LHCN-M2 (cell line): ENCODE results near the gene PTPRN2. TPM values are rescaled to one million over a fixed set of nuclear protein-coding genes. Genes with fewer than 3 reads are reported as not detected.
"Not testable (repeated sequence)": the region's sequence is repeated elsewhere in the genome, so short reads cannot be mapped to it uniquely, and the experiment has no call there.

Experiments
- DNase-seq: peaks from one replicate; pipeline ENCODE4 v3.0.0-alpha.2; 2012; ENCODE audit warnings: low read depth
- total RNA-seq: library from RNA; depleted of rRNA; stranded (reverse); fragments of >200 nt; gene quantifications from 2 replicates; pipeline ENCODE4 v1.2.3, GENCODE V29; 2014

PTPRN2 gene
- total RNA-seq, 1 experiment from 2014 or later, result 0.11 TPM

DNA sequence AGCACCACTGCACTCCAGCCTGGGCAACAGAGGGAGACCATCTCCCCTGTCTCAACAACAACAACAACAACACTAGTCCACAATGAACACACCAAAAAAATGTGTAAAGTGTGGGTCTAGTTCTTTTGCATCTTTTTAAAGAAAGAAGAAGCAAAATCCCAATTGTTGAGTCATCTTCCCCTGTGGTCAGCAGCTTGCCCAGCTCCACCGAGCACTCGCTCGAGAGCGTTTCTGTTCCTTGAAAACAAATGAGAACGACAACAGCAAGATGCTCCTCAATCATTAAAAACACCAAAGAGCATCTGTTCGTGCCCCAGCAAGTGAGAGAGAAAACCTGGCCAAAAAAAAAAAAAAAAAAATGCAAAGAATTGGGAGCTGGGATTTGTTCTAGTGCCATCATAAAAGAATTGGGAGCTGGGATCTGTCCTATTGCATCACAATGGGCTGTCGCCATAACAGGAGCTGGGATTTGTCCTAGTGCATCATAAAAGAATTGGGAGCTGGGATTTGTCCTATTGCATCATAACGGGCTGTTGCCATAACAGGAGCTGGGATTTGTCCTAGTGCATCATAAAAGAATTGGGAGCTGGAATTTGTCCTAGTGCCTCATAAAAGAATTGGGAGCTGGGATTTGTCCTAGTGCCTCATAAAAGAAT lies 118.1 kb downstream of the PTPRN2 start:
- no peak for DNase-seq

DNA sequence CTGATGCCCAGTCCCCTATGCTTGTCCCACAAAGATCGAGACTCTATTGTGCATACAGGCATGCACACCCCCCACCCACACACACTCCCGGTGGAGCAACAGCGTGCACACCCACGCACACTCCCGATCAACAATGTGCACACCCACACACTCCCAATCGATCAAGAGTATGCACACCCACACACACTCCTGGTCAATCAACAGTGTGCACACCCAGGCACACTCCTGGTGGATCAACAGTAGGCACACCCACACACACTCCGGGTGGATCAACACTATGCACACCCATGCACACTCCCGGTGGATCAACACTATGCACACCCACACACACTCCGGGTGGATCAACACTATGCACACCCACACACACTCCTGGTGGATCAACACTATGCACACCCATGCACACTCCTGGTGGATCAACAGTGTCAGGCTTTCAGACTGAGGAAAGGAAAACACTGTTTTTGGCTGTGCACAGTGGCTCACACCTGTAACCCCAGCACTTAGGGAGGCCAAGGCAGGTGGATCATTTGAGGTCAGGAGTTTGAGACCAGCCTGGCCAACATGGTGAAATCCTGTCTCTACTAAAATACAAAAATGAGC lies 118.8 kb downstream of the PTPRN2 start:
- DNase-seq, result no peak

DNA sequence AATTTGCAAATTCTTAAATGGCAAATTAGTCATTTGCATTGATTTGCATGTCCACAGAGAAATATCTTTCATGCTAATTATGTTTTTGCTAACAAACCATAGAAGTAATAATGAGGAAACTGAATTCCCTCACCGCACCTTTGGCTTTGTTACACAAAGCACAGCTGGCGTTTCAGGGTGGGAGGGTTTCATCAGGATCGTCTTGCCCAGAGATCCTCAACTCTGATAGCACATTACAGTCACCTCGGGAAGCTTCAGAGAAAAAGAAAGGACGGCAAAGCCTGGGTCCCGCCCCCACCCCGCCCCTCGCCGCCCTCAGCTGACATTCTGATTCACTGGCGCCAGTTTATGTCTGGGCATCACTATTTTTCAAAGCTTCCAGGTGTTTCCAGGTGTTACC lies 119.4 kb downstream of the PTPRN2 start:
- no peak for DNase-seq

DNA sequence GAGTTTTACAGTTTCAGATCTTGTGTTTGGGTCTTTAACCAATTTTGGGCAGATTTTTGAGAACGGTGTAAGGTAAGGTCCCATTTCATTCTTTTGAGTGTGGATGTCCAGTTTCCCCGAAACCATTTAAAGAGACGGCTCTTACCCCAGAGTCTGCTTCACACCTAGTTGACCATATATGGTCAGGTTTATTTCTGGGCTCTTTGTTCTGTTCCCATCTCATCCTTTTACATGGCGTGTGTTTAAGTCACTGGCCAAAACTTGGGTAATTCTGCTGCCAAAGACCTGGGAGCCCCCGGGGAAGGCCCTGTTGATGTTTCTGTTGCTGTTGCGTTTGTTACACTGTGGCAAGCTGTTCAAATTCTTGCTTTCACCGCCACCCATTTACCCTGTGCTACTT lies 120.1 kb downstream of the PTPRN2 start:
- no peak for DNase-seq

DNA sequence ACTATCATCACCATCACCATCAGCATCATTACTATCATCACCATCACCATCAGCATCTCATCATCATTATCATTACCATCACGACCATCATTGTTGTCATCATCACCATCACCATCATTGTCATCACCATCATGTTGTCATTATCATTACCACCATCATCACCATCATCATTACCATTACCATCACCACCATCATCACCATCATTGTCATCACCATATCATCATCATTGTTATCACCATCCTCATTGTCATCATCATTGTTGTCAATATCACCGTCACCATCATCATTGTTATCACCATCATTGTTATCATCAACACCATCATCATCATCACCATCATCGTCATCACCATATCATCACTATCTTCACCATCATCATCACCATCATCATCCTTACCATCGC lies 124.3 kb downstream of the PTPRN2 start:
- DNase-seq, result no peak

DNA sequence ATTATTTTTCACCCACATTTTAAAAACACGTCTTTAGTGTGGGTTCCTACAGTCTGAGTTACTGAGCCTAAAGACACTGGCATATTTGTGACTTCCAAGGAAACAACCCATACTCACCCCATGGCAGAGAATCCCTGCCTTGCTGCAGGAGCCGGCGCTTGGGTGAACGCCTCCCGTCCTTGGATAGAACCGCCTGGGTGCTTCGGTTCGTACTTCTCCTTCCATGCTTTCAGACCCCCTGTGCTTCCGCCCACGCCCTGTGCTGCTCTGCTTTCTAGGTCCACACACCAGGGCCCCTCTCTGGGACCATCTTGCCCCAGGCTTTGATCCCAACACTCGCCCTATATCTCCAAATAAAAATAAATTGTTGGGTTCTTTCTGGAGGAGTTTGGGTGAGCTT lies 125.8 kb downstream of the PTPRN2 start:
- DNase-seq, result no peak

DNA sequence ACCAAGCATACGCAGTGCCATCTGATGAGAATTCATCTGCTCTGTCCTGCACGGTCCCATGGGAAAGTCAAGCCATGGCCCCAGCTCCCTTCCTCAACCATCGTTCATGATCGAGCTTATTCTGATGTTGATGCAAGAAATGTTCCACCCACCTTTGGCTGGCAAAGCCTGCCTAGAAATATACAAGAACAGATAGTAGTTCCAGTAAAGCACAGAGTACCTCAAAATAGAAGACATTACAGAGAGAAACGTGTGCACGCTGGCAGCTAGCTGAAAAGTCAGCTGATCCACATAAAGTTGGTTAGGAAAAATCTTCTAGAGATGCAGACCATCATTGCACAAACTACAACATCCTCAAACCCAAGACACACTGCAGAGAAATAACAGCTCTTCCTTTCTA lies 127.0 kb downstream of the PTPRN2 start:
- no peak for DNase-seq

DNA sequence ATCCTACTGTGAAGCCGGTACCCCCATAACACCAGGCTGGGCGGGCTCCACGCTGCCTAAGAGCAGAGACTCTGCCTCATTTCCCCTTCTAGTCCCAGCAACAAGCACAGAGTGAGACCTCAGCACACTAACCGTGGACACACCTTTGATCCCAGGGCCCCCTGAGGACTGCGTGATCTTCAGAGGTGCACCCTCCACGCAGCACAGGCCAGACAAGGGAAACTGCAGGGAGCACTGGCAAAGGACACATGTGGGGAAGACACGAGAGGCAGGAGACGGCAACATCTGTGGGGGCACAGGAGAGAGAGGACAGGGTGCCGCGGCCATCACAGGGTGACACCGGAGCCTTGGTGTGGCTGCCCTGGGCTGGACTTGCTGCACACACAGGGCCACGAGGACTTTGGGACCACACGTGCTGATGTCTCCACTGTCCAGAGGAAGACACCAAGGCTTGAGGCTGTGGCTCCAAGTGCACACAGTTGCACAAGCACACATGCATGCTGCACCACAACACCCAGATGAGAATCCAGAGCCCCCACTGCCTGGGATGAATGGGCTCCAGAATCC lies 128.8 kb downstream of the PTPRN2 start:
- DNase-seq, result no peak

DNA sequence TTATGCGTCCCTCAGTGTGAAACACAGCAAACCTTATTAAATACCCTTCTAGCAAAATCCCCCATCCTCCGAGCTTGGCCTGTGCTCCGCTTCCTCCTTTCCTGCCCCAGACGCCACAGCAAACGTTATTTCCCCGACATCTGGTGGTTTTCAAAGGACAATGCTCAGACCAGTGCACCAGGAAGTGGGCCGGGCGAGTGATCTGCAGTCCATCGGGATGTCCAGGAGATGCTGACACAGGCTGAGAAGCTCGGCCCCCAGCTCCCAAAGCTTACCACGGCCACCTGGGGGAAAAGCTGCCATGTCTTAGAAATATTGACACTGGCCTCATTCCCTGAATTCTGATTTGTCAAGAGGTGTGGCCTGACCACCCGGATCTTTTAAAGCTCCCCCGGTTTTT lies 129.5 kb downstream of the PTPRN2 start:
- no peak for DNase-seq

DNA sequence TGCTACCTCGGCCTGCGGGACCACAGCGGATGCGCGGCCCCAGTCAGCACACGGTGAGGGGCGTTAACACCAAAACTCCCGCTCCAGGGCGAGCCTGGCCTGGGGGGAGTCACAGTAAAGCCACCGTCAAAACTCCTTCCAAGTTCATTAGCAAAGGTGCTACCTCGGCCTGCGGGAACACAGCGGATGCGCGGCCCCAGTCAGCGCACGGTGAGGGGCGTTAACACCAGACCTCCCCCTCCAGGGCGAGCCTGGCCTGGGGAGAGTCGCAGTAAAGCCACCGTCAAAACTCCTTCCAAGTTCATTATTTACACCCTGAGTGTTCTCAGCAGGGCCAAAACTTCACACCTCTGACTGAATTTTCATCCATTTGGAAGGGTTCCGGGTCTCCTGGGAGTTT lies 130.0 kb downstream of the PTPRN2 start:
- not testable (repeated sequence) for DNase-seq

DNA sequence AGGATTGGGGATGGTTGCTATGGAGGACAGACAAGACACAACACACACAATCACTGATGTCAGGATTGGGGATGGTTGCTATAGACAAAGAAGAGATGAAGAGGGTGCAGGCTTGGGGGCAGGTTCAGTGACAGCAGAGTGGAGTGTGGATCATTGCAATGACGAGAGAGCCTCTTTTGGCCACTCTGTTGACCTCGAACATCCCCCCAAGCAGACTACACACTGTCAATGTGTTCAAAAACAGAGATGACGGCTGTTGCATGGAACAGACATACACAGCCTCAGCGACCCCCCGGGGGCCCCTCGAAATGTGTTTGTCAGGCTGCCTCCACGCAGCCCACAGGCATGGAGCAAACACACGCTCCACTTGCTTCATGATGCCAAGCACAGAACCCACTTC lies 133.0 kb downstream of the PTPRN2 start:
- no peak for DNase-seq

DNA sequence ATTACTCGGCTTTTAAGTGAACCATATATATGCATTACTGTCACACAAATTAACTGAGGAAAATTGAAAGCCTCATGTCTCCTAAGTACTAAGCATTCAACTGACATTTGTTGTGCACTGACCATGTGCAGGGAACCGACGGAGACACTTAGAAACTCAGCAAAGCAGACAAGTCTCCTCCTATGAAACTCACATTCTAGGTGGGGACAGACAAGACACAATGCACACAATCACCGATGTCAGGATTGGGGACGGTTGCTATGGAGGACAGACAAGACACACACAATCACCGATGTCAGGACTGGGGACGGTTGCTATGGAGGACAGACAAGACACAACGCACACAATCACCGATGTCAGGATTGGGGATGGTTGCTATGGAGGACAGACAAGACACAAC lies 134.0 kb downstream of the PTPRN2 start:
- no peak for DNase-seq

DNA sequence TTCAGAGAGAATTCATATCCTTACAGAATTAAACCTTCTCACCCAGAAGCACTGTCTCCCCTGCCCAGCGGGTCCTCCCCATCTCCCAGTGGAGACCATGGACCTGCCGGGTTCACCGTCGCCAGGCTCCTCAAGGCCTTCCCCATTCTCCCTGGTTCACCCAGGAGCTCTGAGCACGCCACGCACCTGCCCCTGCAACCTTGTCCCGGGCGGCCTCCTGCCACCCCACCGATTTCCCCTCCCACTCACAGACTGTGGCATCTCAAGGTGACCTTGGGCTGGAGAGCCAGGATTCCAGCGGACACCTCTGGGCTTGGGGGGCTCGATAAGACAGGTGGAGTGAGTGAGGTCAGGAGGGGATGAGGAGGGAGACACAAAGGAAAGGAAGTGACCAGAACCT lies 135.3 kb downstream of the PTPRN2 start:
- no peak for DNase-seq

DNA sequence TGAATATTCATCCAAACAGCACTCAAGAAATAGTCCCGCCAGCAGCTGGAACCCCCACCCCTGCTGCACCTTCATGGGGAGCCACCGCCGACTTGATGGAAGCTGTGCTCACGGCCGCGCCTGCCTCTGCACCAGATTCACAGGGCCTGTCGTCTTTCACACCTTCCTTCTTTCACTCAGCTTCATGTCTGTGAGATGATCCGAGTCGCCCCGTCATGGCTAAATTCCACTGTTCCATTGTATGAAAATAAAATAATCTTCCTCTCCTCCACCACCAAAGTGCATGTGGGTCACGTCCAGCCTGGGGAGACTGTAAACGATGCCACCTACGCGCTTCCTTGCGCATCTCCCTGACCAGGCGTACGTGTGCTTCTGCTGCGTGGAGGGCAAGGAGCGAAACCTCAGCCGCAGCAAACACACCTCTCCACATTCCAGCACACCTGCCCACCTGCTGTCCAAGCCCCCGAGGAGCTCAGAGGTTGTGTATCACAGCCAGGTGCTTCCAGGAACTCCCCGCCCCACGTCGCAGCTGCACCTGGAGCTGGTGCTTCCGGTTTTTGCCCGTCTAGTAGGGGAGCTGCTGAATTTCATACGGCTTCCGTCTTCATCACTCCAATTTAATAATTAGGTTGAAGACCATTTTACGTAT lies 137.0 kb downstream of the PTPRN2 start:
- DNase-seq, result no peak

DNA sequence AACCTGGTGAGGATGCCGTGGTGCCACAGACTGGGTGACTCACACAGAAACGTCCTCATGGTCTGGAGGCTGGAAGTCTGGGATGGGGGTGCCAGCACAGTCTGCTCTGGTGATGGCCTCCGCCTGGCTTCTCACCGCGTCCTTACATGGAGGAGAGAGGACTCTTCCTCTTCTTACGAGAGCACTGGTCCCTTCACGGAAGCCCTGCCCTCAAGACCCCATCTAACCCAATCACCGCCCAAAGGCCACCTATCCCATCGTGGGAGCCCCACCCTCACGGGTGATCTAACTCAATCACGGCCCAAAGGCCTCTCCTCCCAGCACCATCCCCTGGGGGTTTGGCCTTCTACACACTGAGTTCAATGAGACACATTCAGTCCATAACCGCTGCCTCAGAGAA lies 137.7 kb downstream of the PTPRN2 start:
- no peak for DNase-seq

DNA sequence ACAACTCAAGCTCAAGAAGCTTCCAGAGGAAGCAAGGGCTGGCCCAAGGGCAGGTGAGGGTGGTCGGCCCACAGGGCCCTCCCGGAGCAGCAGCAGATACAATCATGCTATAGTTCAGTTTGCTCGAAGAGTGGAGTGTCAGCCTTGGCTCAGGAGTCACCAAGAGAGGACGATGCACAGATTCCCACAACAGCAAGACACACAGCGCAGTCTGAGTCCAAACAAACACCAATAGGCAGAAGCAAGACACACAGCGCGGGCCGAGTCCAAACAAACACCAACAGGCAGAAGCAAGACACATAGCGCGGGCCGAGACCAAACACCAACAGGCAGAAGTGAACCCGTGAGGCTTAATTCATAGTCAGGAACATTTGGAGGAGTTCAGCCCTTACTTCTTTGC lies 138.4 kb downstream of the PTPRN2 start:
- DNase-seq, result no peak

DNA sequence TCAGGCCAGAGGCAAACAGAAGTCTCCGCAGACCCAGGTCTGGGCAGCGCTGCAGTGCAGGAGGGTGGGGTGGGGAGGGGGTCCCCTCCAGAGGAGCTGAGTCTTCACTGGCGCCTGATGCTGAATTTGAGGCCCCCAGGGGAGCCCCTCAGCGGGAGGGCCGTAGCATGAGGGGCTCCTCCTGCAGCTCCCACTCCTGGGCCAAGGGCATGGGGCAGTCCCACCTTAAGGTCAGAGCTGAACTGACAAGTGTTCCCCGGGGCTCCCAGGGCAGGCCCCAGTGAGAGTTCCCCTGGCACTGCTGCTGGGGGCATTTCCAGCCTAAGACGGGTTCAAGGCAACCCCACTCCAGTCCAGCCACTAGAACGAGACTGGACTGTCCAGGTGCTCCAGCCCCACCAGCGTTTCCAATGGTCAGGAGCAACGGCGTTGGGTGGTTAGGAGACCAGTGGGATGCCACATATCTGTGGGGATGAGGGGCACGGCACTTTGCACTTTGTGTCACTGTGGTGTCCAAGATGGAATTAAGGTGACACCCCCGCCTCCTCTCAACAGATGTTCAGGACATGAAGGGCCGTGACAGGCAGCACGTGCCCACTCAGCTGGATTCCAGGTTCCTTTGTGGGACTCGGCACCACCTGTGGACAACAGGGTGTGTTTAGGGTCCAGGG lies 139.1 kb downstream of the PTPRN2 start:
- DNase-seq, result no peak

DNA sequence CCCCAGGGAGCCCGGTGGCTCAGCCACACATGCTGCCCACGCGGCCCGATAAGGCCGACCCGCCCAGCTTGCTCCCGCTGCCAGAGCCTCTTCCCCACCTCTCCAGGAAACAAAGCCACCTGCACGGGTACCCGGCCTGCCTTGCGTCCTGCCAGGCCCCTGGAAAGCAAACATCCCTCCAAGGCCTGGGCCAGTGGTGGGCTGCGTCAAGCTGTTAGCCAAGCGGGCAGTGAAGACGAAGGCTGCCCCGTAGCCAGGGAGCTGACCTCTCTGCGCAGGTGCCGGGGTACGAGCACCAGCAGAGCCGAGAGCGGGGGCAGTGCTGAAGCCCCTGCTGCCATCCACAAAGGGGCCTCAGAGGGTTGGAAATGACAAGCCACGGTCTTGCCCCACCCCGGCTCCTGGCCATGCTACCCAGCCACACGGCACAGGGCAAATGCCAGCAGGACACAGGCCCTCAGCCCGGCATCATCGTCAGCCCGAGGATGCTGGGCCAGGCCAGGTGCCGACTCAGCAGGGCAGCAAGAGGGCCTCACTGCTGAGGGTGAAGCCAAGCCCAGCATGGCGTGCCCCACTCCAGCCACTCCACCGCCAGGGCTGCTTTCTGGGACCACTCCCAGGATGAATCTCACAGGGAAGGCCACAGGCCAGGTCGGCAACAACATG lies 140.0 kb downstream of the PTPRN2 start:
- no peak for DNase-seq

DNA sequence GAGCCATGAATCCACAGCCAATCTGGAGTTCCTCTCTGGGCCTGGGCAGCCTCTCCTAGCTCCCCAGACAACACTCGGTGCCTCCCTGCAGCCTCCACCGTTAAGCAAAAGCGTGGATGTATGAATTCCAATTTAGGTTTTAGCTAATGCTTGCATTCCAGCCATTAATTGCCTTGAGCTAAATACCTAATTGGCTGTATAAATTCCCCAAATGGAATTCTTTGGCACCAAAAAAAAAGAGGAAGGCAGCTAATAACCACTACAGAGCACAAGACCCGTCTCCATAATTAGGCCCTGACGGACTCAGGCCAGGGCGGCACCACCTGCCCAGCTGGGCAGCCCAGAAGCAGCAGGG lies 140.5 kb downstream of the PTPRN2 start:
- no peak for DNase-seq

DNA sequence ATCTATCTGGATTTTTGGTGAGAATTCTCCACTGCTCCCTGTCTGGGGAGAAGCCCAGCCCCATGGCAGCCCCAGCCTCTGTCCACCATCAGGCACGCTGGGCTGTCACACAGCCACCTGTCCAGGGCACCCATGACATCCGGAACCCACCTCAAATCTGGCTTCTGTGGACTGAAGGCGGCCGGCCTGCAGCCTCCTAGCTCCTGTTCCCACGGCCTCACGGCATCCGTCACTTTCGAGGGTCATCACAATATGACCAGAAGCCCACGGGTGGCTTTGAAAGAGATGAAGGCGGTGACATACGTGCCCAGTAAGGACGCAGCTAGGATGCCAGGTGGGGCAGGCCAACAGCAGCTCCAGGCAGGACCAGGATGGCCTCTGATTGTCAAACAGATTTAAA lies 140.9 kb downstream of the PTPRN2 start:
- no peak for DNase-seq

DNA sequence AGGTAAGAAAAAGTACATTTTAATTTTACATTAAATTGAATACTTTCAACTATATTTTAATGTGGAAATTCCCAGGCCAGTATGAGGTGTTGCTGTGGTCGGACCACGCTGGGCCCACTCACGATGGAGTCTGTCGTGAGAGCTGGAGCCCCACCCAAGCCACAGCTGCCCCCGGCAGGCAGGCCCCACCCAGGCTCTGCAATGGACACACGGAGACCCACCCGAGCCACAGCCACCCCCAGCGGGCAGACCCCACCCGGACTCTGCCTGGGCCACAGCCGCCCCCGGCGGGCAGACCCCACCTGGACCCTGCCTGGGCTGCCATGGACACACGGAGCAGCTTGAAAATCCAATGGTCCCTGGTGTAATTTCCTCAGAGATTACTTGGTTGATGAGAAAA lies 141.3 kb downstream of the PTPRN2 start:
- DNase-seq, result no peak
